LNCAP (cell line): Measurements from ENCODE around the gene CTNNA1.

Source experiments
- CTCF ChIP-seq: fragments of 450-650 bp; IDR thresholded peaks from 2 replicates; pipeline ENCODE4 v1.5.1; 2017; ENCODE audit warnings: mild to moderate bottlenecking

Gene CTNNA1

GRCh38 chr5:138833080-138833479 is 79.9 kb downstream of the CTNNA1 start:
- no peak for TF ChIP-seq CTCF

DNA sequence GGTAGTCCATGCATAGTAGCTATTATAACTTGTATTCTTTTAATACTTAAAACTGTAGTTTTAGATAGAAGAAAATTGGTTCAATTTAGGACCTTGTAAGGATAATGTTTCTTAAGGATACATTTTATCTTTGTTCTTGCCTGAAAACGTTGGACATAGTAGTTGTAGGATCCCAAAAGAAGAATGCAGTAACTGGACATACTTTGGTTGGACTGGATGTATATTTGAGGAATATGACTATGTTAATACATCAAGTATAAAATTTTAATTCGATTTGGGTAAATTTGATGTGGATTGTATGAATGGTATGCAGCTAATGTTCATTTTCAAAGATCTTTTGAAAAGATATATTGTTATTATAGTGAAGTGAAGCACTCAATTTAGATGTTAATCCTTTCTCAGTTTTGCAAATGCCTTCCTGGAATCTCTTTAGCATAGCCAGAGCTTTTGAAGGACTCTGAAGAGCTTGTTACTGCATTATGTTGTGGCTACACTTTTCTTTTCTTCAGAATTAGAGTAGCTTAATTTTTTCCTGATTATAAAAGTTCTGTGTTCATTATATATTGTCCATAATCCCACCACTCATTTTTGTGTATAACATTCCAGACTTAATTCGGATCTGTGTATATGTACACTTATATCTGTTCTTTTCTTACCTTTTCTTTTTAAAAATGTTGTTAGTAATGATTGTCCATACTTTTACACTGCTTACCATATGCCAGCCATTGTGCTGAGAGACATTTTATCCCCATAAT is 80.7 kb downstream of the CTNNA1 start:
- TF ChIP-seq CTCF: no peak

GRCh38 chr5:138837160-138837559 is 83.9 kb downstream of the CTNNA1 start:
- TF ChIP-seq CTCF: no peak

GRCh38 chr5:138840103-138840502 is 86.9 kb downstream of the CTNNA1 start:
- TF ChIP-seq CTCF: no peak

GRCh38 chr5:138841531-138841930 is 88.3 kb downstream of the CTNNA1 start:
- TF ChIP-seq CTCF: no peak

- no peak for TF ChIP-seq CTCF
Measured at GRCh38 chr5:138843316-138844124, 90.3 kb downstream of the CTNNA1 start.

- no peak for TF ChIP-seq CTCF
Measured at GRCh38 chr5:138844125-138844461, 90.9 kb downstream of the CTNNA1 start.
